Measurements from ENCODE around the gene IGF2R. TPM values are rescaled to one million over a fixed set of nuclear protein-coding genes. Genes with fewer than 3 reads are reported as not detected.

The IGF2R gene
- total RNA-seq, 4 donors from 2014 or later: 56.6 to 134 (median 108) TPM

GRCh38 chr6:160127270-160128124 is 158.6 kb downstream of the IGF2R start:
- ATAC-seq (no peak), DNase-seq (no peak)
- no peak overlapping the region for H3K27ac ChIP-seq
- in situ Hi-C loops (cut with MboI; ENCODE audit: low sequenced_read_pairs in 4 of 4) (loop anchor here in 3 of 4 donors (25.0 kb wide), 2 partner anchors 310 to 335 kb away; no protein-coding TSS in a partner anchor), intact Hi-C loops (cut with DNase I; ENCODE audit: low total_unique reads) (no loop called here)
- no peak overlapping the region for H3K4me3 ChIP-seq
- no peaks in the 10 kb centered on the region for H3K9me3 ChIP-seq
- no peaks in the 10 kb centered on the region for H3K4me1 ChIP-seq
- no peaks in the 10 kb centered on the region for H3K27me3 ChIP-seq
- no peaks in the 10 kb centered on the region for H3K36me3 ChIP-seq
- TF ChIP-seq, protein P1, sequence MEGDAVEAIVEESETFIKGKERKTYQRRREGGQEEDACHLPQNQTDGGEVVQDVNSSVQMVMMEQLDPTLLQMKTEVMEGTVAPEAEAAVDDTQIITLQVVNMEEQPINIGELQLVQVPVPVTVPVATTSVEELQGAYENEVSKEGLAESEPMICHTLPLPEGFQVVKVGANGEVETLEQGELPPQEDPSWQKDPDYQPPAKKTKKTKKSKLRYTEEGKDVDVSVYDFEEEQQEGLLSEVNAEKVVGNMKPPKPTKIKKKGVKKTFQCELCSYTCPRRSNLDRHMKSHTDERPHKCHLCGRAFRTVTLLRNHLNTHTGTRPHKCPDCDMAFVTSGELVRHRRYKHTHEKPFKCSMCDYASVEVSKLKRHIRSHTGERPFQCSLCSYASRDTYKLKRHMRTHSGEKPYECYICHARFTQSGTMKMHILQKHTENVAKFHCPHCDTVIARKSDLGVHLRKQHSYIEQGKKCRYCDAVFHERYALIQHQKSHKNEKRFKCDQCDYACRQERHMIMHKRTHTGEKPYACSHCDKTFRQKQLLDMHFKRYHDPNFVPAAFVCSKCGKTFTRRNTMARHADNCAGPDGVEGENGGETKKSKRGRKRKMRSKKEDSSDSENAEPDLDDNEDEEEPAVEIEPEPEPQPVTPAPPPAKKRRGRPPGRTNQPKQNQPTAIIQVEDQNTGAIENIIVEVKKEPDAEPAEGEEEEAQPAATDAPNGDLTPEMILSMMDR (IDR thresholded peaks at IDR 0.05 in 4 of 5, conservative IDR thresholded peaks at IDR 0.05 in 1 of 5): no peak
- no peak for TF ChIP-seq POLR2A (IDR thresholded peaks at IDR 0.05)

- H3K4me1 ChIP-seq: no peaks in the 10 kb centered on the region
- intact Hi-C loops (cut with DNase I; ENCODE audit: low total_unique reads): no loop called here
- no peaks in the 10 kb centered on the region for H3K9me3 ChIP-seq
- no peaks in the 10 kb centered on the region for H3K27me3 ChIP-seq
- ATAC-seq (no peak), DNase-seq (no peak)
- H3K27ac ChIP-seq: no peak overlapping the region
- in situ Hi-C loops (cut with MboI; ENCODE audit: low sequenced_read_pairs in 4 of 4): loop anchor here in 3 of 4 donors (25.0 kb wide), 2 partner anchors 309 to 334 kb away; no protein-coding TSS in a partner anchor
- no peak overlapping the region for H3K4me3 ChIP-seq
- TF ChIP-seq, protein P1 (IDR thresholded peaks at IDR 0.05 in 4 of 5, conservative IDR thresholded peaks at IDR 0.05 in 1 of 5): no peak
- TF ChIP-seq POLR2A (IDR thresholded peaks at IDR 0.05): no peak
- no peaks in the 10 kb centered on the region for H3K36me3 ChIP-seq
Measured at GRCh38 chr6:160128125-160128683, 159.3 kb downstream of the IGF2R start.

DNA sequence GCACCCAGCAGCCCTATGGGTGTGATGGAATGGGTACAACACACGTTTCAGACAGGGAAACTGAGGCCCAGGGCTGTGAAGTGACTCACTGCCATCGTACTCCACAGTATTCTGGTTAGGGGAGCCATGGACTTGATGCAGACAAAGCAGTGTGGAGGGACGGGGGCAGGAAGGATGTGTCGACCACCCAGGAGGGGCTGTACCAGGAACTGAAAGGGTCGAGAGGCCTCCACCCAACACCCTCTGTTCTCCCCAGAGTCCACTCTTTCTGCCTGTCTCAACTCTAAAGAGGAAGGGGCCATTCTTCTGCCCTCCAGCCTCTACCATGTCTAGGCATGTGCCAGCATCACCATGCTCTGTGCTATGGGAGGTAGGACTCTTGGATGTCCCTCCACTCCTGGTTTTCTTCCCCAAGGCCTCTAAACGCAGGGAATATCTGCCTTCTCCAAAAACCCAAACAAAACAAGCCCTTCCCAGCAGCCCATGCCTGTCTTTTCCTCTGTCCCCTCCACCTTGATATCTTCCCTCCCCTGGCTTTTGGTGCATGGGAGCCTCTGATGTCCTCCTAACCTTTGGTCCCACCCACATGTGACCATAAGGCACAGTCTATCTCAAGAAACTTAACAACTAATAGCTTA is 160.1 kb downstream of the IGF2R start:
- no peak for DNase-seq
- intact Hi-C loops (cut with DNase I; ENCODE audit: low total_unique reads): no loop called here
- Histone ChIP-seq H3K9me3 (no peaks in the 10 kb centered on the region), H3K27ac (no peak overlapping the region), H3K4me3 (no peak overlapping the region), H3K36me3 (no peaks in the 10 kb centered on the region), H3K27me3 (no peaks in the 10 kb centered on the region), H3K4me1 (no peaks in the 10 kb centered on the region)
- no peak for ATAC-seq
- TF ChIP-seq, protein P1 (IDR thresholded peaks at IDR 0.05 in 4 of 5, conservative IDR thresholded peaks at IDR 0.05 in 1 of 5): no peak
- no peak for TF ChIP-seq POLR2A (IDR thresholded peaks at IDR 0.05)
- in situ Hi-C loops (cut with MboI; ENCODE audit: low sequenced_read_pairs in 4 of 4): loop anchor here in 3 of 4 donors (25.0 kb wide), 2 partner anchors 308 to 333 kb away; no protein-coding TSS in a partner anchor

DNA sequence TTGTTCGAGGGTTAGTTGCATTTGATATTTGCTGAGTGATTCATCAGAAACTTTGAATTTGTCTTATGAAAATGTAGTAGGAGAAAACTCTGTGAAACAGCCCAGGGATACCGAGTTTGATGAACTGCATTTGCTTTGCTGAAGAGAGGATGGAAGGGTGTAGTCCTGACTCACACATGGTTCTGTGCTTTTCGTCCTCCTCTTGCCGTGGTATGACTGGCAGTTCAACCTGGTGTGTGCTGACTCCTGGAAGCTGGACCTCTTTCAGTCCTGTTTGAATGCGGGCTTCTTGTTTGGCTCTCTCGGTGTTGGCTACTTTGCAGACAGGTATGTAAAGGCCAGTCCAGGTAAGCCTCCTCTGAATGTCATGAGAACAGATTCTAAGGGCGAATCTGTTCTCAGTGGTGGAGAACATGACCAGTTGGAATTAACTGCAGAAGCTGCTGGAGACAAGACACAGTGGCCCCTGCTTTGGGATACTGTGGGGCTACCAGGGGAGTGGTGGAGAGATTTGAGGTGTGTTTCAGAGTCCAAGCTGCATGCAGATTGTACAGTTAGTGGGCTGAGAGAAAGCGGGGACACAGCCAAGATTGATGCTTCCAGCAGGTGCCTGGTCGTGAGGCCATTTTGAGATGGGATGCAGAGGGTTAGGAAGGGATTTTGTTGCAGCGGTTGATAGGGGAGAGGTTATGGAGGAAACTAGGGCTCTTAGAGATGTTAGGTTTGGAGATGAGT is 161.2 kb downstream of the IGF2R start:
- DNase-seq (no peak), ATAC-seq (no peak)
- H3K27ac ChIP-seq: no peak overlapping the region
- H3K36me3 ChIP-seq: no peaks in the 10 kb centered on the region
- in situ Hi-C loops (cut with MboI; ENCODE audit: low sequenced_read_pairs in 4 of 4) (loop anchor here in 3 of 4 donors (25.0 kb wide), 2 partner anchors 307 to 332 kb away; no protein-coding TSS in a partner anchor), intact Hi-C loops (cut with DNase I; ENCODE audit: low total_unique reads) (loop anchor here (10.0 kb wide), 1 partner anchor 405 kb away; no protein-coding TSS in a partner anchor)
- H3K4me3 ChIP-seq: no peak overlapping the region
- TF ChIP-seq, protein P1 (IDR thresholded peaks at IDR 0.05 in 4 of 5, conservative IDR thresholded peaks at IDR 0.05 in 1 of 5): no peak
- no peak for TF ChIP-seq POLR2A (IDR thresholded peaks at IDR 0.05)
- no peaks in the 10 kb centered on the region for H3K4me1 ChIP-seq
- no peaks in the 10 kb centered on the region for H3K27me3 ChIP-seq
- H3K9me3 ChIP-seq: no peaks in the 10 kb centered on the region

All from gastrocnemius medialis (tissue), 4 donors.